GM10266 (cell line): ENCODE data around the gene KLHL40.

Experiments
- DNase-seq: peaks from one replicate; pipeline ENCODE4 v3.0.0; 2012; ENCODE audit errors: extremely low spot score
- TF ChIP-seq, protein P1 (sequence below): IDR thresholded peaks from 2 replicates; pipeline ENCODE4 v1.5.1; 2012; ENCODE audit warnings: mild to moderate bottlenecking, low read depth; ENCODE audit not compliant: control insufficient read depth, insufficient read depth; ENCODE audit errors: missing control alignments

KLHL40 gene

GRCh38 chr3:42730294-42730693, 45.0 kb downstream of the KLHL40 start:
- TF ChIP-seq, protein P1, sequence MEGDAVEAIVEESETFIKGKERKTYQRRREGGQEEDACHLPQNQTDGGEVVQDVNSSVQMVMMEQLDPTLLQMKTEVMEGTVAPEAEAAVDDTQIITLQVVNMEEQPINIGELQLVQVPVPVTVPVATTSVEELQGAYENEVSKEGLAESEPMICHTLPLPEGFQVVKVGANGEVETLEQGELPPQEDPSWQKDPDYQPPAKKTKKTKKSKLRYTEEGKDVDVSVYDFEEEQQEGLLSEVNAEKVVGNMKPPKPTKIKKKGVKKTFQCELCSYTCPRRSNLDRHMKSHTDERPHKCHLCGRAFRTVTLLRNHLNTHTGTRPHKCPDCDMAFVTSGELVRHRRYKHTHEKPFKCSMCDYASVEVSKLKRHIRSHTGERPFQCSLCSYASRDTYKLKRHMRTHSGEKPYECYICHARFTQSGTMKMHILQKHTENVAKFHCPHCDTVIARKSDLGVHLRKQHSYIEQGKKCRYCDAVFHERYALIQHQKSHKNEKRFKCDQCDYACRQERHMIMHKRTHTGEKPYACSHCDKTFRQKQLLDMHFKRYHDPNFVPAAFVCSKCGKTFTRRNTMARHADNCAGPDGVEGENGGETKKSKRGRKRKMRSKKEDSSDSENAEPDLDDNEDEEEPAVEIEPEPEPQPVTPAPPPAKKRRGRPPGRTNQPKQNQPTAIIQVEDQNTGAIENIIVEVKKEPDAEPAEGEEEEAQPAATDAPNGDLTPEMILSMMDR, result no peak
- no peak for DNase-seq

- TF ChIP-seq, protein P1, result no peak
- no peak for DNase-seq
These were observed 45.5 kb downstream of the KLHL40 start for GRCh38 chr3:42730706-42731420.

- DNase-seq, result no peak
- TF ChIP-seq, protein P1, result no peak
These were observed 46.3 kb downstream of the KLHL40 start for GRCh38 chr3:42731476-42732195.

- DNase-seq, result no peak
- TF ChIP-seq, protein P1, result no peak
These were observed 47.0 kb downstream of the KLHL40 start for GRCh38 chr3:42732196-42732828.

GRCh38 chr3:42732829-42733459, 47.6 kb downstream of the KLHL40 start:
- DNase-seq, result no peak
- TF ChIP-seq, protein P1, result no peak

DNA sequence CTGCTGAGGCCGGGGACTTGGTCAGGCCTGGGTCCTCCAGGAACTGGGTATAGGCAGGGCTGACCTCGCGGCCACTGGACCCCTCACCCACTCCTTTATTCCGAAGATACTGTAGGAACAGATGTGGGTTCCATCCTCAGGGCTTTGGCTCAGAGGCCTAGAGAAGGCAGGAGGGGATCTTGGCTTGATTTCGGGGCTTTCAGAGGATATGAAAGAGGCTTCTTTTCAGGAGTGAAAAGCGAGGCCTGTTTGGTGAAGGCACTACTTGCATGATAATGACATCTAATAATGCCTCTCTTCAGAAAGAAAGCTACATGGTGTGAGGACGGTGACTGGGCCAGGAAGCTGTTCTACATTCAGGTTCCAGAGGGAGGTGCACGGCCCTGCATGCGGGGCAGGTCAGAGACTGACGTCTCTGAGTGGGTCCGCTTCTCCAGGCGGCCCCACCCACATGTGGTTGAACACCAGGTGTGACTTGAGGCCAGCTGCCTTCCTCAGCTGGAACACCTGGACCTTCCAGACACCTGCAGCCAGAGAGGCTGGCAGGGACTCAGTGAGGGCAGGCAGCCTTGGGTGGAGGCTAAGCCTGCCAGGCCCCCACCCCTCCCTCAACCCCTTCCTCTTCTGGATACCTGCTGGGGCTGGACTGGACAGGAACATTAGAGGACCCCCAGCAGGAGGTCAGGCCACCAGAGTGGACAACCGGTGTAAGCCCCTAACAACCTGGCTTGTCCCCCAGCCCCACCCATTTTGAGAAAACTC, 48.3 kb downstream of the KLHL40 start:
- TF ChIP-seq, protein P1, result no peak
- DNase-seq, result no peak
